AML-193 (cell line): ENCODE results near the gene LRRC4B.
"Not testable (repeated sequence)": the region's sequence is repeated elsewhere in the genome, so short reads cannot be mapped to it uniquely, and the experiment has no call there.

Source experiments
- DNase-seq, 2 experiments: peaks; one replicate each; lab custom pipeline; 2025; lab: John Stamatoyannopoulos, UW

Gene LRRC4B

GRCh38 chr19:50485284-50485955 lies 82.8 kb downstream of the LRRC4B start:
- DNase-seq: no peak

GRCh38 chr19:50482916-50483315 lies 85.3 kb downstream of the LRRC4B start:
- no peak for DNase-seq

- no peak for DNase-seq
Observed at GRCh38 chr19:50482271-50482855, 85.9 kb downstream of the LRRC4B start.

- no peak for DNase-seq
Observed at GRCh38 chr19:50481351-50482149, 86.7 kb downstream of the LRRC4B start.

- DNase-seq: no peak
Observed at GRCh38 chr19:50480281-50481111, 87.7 kb downstream of the LRRC4B start.

- no peak for DNase-seq
Observed at GRCh38 chr19:50479761-50480251, 88.4 kb downstream of the LRRC4B start.

GRCh38 chr19:50478901-50479715 lies 89.1 kb downstream of the LRRC4B start:
- no peak for DNase-seq

GRCh38 chr19:50477751-50478515 lies 90.3 kb downstream of the LRRC4B start:
- no peak for DNase-seq

GRCh38 chr19:50476907-50477238 lies 91.4 kb downstream of the LRRC4B start:
- no peak for DNase-seq

- DNase-seq: peak; percentile 25 to 35
Observed at GRCh38 chr19:50476224-50476906, 91.9 kb downstream of the LRRC4B start, which contains the start of the genes EMC10 and GARIN5A. Gene EMC10, plus strand, starts transcription at chr19:50476507. Its CDS starts 38 bp downstream, at chr19:50476545. Gene GARIN5A, minus strand, starts transcription at chr19:50476848. Its CDS starts 460 bp downstream, at chr19:50476388.

- DNase-seq: no peak
Observed at GRCh38 chr19:50475736-50476223, 92.5 kb downstream of the LRRC4B start.

GRCh38 chr19:50475101-50475568 lies 93.1 kb downstream of the LRRC4B start:
- no peak for DNase-seq

GRCh38 chr19:50473336-50473735 lies 94.9 kb downstream of the LRRC4B start:
- DNase-seq: not testable (repeated sequence)

- DNase-seq: no peak
Observed at GRCh38 chr19:50468818-50469217, 99.4 kb downstream of the LRRC4B start.

GRCh38 chr19:50467566-50467965 lies 100.7 kb downstream of the LRRC4B start:
- DNase-seq: no peak
